HG03439 (cell line): ENCODE data around the gene ZNF439.
"Not testable (repeated sequence)": the region's sequence is repeated elsewhere in the genome, so short reads cannot be mapped to it uniquely, and the experiment has no call there.

ENCODE experiments used
- ATAC-seq: cut with Tn5 transposase; IDR thresholded peaks from one replicate; pipeline ENCODE4 v1.9.1; 2021; ENCODE audit warnings: mild to moderate bottlenecking, moderate library complexity; ENCODE audit not compliant: unreplicated experiment

ZNF439 gene

DNA sequence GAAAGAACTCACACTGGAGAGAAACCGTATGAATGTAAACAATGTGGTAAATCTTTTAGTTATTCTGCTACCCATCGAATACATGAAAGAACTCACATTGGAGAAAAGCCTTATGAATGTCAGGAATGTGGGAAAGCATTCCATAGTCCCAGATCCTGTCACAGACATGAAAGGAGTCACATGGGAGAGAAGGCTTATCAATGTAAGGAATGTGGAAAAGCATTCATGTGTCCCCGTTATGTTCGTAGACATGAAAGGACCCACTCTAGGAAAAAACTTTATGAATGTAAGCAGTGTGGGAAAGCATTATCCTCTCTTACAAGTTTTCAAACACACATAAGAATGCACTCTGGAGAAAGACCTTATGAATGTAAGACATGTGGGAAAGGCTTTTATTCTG, 19.2 kb downstream of the ZNF439 start:
- ATAC-seq = not testable (repeated sequence)

DNA sequence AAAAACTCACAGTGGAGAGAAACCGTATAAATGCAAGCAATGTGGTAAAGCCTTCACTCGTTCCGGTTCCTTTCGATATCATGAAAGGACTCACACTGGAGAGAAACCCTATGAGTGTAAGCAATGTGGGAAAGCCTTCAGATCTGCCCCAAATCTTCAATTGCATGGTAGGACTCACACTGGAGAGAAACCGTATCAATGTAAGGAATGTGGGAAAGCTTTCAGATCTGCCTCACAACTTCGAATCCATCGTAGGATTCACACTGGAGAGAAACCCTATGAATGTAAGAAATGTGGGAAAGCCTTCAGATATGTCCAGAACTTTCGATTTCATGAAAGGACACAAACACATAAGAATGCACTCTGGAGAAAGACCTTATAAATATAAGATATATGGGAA, 19.7 kb downstream of the ZNF439 start:
- ATAC-seq = no peak

DNA sequence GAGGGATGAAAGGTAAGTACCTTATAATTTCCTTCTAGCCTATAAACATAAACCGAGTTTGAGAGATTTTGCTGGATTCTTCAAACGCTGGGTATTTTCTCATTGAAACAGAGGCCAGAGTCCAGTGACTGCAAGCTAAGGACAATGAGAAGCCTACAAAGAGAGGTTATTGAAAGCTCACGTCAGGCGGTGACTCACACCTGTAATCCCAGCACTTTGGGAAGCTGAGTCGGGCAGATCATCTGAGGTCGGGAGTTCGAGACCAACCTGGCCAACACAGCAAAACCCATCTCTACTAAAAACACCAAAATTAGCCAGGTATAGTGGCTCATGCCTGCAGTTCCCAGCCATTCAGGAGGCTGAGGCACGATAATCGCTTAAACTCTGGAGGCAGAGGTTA, 24.1 kb downstream of the ZNF439 start:
- no peak for ATAC-seq

DNA sequence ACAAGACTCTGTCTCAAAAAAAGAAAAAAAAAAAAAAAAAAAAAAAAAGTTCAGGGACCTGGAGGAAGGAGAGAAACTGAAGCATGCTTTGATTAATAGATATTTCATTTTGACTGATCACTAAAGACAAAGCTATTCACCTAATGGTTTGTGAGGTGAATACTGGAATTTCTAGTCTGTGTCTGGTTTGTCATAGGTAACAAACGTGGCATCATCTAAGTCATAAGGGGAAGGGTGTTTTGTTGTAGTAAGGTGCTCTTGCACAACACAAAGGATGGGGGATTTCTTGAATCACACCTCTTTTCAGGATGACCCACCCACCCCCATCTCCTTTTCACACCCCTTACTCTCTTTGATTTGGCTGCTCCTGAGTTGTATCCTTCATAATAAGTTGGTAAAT, 25.2 kb downstream of the ZNF439 start:
- no peak for ATAC-seq

DNA sequence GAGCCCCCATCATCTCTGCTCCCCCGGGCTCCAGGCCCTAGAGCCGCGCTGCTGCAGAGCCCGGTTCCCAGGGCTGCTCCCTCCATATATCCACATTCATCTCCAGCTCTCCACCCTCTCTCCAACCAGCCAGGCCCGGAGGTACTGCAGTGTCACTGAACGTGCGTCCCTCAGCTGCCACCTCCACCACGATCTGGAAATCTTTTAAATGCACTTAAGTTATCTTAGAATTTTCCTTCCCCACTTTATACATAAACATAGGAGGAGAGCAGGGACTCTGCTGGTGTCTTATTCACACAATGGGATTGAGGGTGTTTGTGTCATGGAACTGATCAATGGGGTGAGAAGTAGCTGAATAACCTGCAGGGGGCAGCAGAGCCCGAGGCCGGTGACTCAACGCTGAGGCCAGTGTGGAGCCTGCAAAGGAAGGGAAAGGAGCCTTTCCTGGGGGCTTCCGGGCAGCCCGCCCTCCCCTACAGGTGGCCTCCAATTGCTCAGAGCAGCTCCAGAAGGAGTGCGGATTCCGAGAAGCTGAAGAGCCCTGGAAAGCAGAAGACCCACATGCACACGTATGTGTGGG, 31.3 kb downstream of the ZNF439 start:
- not testable (repeated sequence) for ATAC-seq

DNA sequence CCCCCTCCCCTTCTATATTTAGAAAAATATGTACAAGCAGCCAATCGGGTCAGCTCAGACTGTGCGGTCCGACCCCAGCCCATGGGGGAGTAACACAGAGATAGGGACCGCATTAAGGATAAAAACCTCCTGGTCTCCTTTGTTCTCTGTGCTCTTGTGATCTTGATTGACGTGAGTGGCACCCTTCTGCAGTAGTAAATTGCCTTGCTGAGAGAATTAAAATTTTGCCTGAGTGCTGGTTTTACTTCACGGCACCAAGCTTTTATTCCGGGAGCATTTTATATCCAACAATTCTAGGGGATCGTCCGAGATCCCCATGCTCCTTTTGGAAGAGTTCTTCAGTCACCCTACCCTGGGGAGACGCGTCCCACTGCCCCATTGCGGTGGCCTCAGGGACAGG, 32.1 kb downstream of the ZNF439 start:
- no peak for ATAC-seq

DNA sequence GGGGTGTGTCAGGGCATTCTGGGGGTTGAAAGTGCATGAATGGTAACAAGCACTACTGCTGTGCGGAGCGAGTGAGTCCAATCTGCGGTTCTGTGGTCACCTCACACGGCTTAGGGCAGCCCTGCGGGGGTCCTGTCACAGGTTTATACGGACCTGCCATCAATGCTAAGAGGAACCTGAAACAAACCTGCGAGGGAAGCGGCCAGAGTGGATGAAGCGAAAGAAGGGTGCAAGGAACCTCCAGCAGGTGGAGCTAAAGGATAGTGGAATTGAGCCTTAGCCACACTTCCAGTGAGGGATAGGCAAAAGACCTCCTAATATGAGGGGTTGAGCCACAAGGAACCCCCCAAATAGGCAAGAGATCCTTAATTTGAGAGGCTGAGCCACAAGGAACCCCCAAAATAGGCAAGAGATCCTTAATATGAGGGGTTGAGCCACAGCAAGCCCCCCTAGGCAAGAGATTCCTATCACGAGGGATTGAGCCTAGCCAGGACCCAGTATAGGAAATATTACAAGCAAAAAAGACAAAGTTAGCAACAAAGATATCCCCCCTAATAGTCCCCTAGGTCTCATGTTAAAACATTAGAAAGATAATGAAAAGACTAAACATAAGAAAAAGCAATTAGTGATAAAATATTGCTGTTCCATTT, 32.8 kb downstream of the ZNF439 start:
- ATAC-seq = no peak

DNA sequence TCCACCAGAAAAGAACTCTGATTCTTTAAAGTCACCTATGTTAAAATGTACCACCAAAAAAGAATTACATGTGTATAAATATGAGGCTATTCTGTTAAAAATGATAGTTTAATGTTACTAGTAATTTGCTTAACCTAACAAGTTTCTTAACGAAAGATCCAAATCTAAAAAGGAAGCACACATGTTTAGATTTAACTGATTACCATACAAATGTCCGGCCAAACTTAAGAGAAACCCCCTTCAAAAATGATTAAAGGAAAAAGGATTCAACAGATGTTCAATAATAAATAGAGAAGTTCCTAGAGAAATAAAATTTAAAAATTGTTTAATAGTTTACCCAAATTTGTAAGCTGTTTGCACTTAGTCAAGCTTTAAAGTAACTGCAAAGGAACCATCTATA, 34.1 kb downstream of the ZNF439 start:
- ATAC-seq = no peak

DNA sequence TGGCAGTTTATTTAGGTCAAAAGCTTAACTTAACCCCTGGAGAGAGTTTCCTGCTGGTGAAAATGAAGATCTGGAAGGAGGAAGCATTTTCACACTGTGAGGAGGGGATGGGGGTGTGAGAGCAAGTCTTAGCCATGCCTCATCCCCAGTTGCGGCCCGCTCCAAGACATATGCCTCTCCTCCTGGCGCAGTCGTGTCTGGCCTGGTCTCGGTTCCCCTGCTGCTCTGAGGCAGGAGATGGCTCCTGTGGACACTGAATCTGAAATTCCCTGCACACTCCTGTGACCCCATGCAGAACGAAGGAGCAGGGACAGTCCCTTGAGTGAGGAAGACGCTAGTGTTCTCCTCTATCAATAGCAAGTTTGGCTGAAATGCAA, 38.7 kb downstream of the ZNF439 start:
- ATAC-seq = no peak

DNA sequence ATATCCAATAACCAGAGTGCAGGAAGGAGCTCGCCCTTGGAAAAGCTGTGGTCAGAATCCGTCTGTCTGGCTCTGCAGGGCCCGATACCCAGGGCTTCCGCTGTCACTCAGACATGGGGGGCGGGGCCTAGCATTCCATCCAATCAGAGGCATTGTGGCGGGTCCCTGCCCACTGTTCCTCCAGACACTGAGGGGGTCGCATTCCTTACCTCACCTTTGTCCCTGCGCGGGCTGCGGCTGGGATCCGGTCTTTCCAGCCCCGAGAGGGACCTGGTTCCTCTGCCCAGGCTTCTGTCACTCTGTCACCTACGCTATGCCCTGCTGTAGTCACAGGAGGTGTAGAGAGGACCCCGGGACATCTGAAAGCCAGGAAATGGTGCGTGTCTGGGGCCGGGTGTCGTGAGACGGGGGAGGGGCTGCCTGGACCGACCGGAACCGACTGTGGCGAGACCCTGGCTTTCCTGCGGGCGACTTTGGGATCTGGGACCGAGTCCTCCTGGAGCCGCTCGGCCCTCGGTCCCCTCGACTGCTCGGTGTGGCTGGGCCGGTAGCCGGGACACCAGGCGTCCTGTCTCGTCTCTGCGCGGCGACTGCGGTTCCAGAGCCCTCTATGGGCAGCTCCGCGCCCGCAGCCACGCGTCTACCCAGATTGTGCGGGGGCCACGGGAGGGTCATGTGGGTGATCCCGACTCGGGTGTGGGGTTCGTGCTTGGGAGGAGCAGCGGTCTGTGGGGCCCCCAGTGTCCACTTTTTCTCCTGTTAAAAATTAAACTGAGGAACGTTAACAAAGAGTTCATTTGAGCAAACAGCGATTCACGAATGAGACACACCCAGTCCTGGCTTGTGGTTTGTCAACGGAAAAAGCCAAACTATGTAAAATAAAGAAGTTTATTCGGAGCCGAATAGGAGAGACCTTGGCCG, 39.3 kb downstream of the ZNF439 start, which contains the start of gene ZNF69:
TSS of gene ZNF69 (plus strand) at position 172 of the 921 bp plus-strand sequence. CDS start at position 314, 142 bp downstream.
- ATAC-seq = no peak

DNA sequence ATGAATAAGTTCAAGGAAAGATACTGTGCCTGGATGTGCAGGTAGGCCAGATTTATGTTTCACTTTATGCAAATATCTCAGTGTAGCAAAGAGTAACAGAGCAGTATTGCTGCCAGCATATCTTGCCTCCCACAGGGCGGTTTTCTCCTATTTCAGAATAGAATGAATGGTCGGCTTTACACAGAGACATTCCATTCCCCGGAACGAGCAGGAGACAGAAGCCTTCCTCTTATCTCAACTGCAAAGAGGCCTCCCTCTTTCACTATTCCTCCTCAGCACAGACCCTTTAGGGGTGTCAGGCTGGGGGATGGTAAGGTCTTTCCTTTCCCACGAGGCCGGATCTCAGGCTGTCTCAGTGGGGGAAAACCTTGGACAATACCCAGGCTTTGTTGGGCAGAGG, 41.4 kb downstream of the ZNF439 start:
- ATAC-seq = not testable (repeated sequence)

DNA sequence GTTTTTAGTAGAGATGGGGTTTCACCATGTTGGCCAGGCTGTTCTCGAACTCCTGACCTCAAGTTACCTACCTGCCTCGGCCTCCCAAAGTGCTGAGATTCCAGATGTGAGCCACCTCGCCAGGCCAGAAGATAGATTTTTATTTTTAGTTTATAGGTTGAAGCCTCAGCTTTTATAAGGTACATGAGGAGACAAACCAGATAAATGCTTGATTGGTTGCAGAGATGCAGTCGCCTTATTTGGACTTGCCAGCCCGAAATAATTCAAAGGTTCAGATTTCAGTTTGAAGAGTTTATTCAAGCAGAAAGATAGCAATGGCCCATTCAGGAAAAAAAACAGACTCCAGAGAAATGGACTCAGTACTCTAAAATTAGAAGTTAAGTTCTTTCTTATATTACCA, 42.1 kb downstream of the ZNF439 start:
- ATAC-seq = no peak

DNA sequence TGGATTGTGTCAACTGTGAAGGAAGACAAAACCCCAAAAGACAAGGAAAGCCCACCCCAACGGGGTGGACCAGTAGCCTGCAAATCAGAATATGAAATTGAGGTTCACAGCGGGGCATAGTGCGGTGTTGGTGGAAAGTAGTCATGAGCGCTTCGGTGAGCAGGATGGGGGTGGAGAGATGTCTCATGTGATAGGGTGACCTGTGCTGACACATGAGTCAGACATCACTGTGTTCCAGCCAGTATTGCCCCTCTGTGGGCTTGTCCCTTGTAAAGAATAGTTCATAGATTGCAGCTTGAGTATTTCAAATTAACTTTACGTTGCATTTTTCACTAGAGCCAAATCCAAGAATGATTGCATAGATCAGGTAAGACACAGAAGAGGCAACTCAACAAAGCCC, 46.3 kb downstream of the ZNF439 start:
- ATAC-seq = no peak

DNA sequence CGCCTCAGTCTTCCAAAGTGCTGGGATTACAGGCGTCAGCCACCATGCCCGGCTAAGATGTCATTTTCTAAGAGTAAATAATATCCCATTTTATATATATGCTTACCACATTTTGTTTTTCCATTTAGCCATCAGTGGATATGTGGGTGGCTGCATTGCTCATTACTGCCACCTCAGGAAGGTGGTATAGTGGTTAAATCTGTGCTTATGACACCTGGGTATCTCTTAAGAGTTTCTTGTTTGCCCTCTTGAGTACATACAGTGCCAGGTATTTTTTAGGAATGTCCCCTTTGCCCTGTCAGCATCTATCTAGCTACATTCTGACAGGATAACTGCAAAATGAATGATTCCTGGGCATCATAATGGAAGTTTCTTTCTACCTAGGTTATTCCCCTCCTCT, 53.7 kb downstream of the ZNF439 start:
- no peak for ATAC-seq

DNA sequence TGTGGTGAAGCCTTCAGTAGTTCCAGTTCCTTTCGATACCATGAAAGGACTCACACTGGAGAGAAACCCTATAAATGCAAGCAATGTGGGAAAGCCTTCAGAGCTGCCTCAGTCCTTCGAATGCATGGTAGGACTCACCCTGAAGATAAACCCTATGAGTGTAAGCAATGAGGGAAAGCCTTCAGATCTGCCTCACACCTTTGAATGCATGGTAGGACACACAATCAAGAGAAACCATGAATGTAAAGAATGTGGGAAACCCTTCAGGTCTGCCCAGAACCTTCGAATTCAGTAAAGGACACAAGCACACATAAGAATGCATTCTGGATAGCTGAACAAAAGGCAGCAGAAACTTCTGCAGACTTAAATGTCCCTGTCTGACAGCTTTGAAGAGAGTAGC, 57.4 kb downstream of the ZNF439 start:
- no peak for ATAC-seq

DNA sequence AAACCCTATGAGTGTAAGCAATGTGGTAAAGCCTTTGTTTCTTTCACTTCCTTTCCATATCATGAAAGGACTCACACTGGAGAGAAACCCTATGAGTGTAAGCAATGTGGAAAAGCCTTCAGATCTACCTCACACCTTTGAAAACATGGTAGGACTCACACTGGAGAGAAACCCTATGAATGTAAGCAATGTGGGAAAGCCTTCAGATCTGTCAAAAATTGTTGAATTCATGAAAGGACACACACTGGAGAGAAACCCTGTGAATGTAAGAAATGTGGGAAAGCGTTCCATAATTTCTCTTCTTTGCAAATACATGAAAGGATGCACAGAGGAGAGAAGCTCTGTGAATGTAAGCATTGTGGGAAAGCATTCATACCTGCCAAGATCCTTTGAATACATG, 63.4 kb downstream of the ZNF439 start:
- not testable (repeated sequence) for ATAC-seq

DNA sequence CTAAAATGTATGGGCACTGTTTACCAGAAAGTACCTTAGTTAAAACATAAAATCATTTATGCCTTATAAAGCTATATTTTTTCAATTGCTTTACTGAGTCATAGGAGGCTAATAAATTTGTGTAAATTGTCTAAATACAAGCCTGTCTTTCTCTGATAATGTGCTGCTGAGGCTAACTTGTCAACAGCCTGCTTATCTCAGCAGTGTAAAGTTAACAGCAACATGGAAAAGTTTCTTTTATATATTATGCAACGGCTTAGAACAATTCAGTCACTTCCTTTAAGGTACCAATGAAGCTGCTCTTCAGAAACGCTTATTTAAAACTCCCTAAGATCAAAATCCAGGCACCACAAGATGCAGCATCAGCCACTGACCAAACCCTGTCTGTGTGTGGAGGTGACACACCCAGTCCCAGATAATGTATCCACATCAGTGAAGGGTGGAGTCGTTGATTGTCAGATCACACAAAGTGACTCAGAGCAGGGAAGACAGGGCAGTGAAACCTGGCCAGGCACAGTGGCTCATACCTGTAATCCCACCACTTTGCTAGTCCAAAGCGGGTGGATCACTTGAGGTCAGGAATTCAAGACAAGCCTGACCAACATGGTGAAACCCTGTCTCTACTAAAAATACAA, 66.0 kb downstream of the ZNF439 start:
- not testable (repeated sequence) for ATAC-seq
